Measurements from ENCODE around the gene RASAL2.

GRCh38 chr1:178224358-178224757, 130.5 kb downstream of the RASAL2 start:
- TF ChIP-seq POLR2A (IDR thresholded peaks at IDR 0.05) (no peak), CTCF (IDR thresholded peaks at IDR 0.05) (no peak), EP300 (IDR thresholded peaks at IDR 0.05) (no peak), POLR2AphosphoS5 (IDR thresholded peaks at IDR 0.05) (no peak)

Data from suprapubic skin (tissue), 4 donors.